CD4-positive, alpha-beta T cell treated with Interleukin-15 for 4 hours (primary cell): ENCODE results near the gene FLG2.
"Not testable (repeated sequence)": the region's sequence is repeated elsewhere in the genome, so short reads cannot be mapped to it uniquely, and the experiment has no call there.

Experiments used
- DNase-seq: peaks from one replicate; pipeline ENCODE4 v3.0.0-alpha.2; 2020; ENCODE audit warnings: low spot score

FLG2 gene

GRCh38 chr1:152312169-152312568 is 47.6 kb downstream of the FLG2 start:
- DNase-seq = not testable (repeated sequence)

- DNase-seq = no peak
These were observed 49.9 kb downstream of the FLG2 start for GRCh38 chr1:152309955-152310354.

GRCh38 chr1:152309320-152309901 is 50.4 kb downstream of the FLG2 start:
- DNase-seq = not testable (repeated sequence)

GRCh38 chr1:152308758-152309157 is 51.0 kb downstream of the FLG2 start:
- DNase-seq = not testable (repeated sequence)

- DNase-seq = not testable (repeated sequence)
These were observed 51.8 kb downstream of the FLG2 start for GRCh38 chr1:152307970-152308369.

GRCh38 chr1:152306123-152306522 is 53.7 kb downstream of the FLG2 start:
- DNase-seq = not testable (repeated sequence)

GRCh38 chr1:152304773-152305172 is 55.0 kb downstream of the FLG2 start:
- DNase-seq = not testable (repeated sequence)

GRCh38 chr1:152303139-152303872 is 56.5 kb downstream of the FLG2 start:
- DNase-seq = not testable (repeated sequence)
